H1 (cell line): ENCODE measurements around the gene CEBPE. TPM values are rescaled to one million over a fixed set of nuclear protein-coding genes. Genes with fewer than 3 reads are reported as not detected.

ENCODE experiments used
- BCL11A ChIP-seq, 2 experiments: IDR thresholded peaks; one replicate each; pipeline ENCODE4 v1.6.1; 2011; ENCODE audit warnings: low read depth in 2 of 2, low read length in 2 of 2, mild to moderate bottlenecking in 2 of 2
- JUN ChIP-seq: IDR thresholded peaks from 2 replicates; pipeline ENCODE4 v1.6.1; 2011; ENCODE audit warnings: low read depth, mild to moderate bottlenecking, improper control_type of control experiment, low read length
- polyA plus RNA-seq, 7 experiments: library from polyadenylated mRNA; depleted of rRNA in 3 of 7; stranded (reverse) in 5 of 7; unstranded in 2 of 7; fragments of >200 nt in 5 of 7; fragments of 200-250 nt in 2 of 7; gene quantifications; 1 replicate in 5 of 7; 2 replicates in 1 of 7; 4 replicates in 1 of 7; pipeline versions ENCODE4 v1.2.1 to v1.2.3, GENCODE V29; 2011 to 2013; ENCODE audit warnings: missing spikeins in 2 of 7, mixed read lengths in 2 of 7
- total RNA-seq: library from RNA; stranded (reverse); fragmentation: NEBNext Ultra II Directional; extraction: Animal tissue kit (Norgen Biotek cat#: 25700); gene quantifications from 2 replicates; pipeline ENCODE4 v1.2.1, GENCODE V29; 2021

CEBPE gene
- total and polyA plus RNA-seq, 2 of the 8 experiments (the other 6 are each of a cell fraction or from before 2014, with no cell fraction given), result 0.05 TPM; not detected in 1

DNA sequence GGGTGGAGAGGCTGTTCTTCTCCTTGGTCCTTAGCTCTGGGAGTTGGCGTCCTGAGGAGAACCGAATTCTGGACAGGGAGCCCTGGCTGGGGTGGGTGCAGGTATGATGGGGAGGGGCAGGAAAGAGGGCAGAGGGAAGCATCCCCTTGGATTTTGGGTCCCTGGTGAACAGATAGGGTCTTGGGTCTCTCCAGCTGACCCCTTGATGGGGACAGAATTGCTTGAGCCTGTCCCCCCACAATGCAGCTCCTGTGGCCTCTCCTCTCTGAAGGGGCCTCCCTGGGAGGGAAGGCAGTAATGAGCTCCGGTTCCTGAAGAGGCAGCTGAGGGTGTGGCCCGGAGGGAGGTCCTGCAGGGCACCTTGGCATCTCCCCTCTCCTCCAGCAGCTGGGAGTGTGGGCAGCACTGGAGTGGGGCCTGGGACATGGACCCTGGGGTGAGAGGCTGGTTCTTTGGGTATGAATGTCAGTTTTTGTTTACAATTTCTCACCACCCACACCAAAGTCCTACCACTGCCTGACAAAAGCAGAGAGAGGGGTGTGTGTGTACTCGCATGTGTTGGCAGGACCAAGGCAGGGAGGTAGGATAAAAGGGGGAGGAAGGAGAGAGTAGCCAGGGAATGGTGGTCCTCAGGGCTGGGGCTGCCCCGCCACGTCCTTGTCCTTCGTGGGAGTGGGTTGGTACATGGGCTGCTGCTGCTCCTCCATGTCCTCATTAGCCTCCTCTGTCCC lies 7.7 kb upstream of the CEBPE start (continued):
- no peak for TF ChIP-seq BCL11A (IDR thresholded peaks at IDR 0.05; ENCODE audit: low read depth in 2 of 2, low read length in 2 of 2)
- no peak for TF ChIP-seq JUN
